Large intestine (tissue), 3 donors: ENCODE measurements around the gene REXO1. TPM values are rescaled to one million over a fixed set of nuclear protein-coding genes. Genes with fewer than 3 reads are reported as not detected.
A peak's percentile ranks its signal among the peaks of the same experiment; 100 is the strongest.

Source experiments
- DNase-seq, 2 donors: peaks; one replicate each; pipeline versions ENCODE4 v3.0.0 to v3.0.0-alpha.2; 2013
- H3K27ac ChIP-seq: one replicate; pipeline ENCODE4 v1.5.1; 2013; ENCODE audit warnings: low read length
- H3K27me3 ChIP-seq: 2 replicates; pipeline ENCODE4 v1.6.1; 2013; ENCODE audit warnings: low read length; ENCODE audit not compliant: control insufficient read depth, insufficient read depth
- H3K36me3 ChIP-seq: 2 replicates; pipeline ENCODE4 v1.6.1; 2013; ENCODE audit warnings: low read length; ENCODE audit not compliant: control insufficient read depth, insufficient read depth
- H3K4me1 ChIP-seq: one replicate; pipeline ENCODE4 v1.6.1; 2013; ENCODE audit warnings: low read length; ENCODE audit not compliant: control insufficient read depth, insufficient read depth
- H3K4me3 ChIP-seq: one replicate; pipeline ENCODE4 v1.5.1; 2013; ENCODE audit warnings: low read length
- H3K9me3 ChIP-seq: one replicate; pipeline ENCODE4 v1.6.1; 2013; ENCODE audit warnings: mild to moderate bottlenecking, low read depth, low read length, moderate library complexity; ENCODE audit not compliant: control insufficient read depth
- WGBS: methylation state at CpG from one replicate; pipeline ENCODE4 v1.1.5; 2013; ENCODE audit warnings: low lambda C conversion rate; ENCODE audit not compliant: insufficient coverage; 5-methylcytosine and 5-hydroxymethylcytosine counted together
- polyA plus RNA-seq: library from polyadenylated mRNA; unstranded; fragments of 120-200 nt; gene quantifications from one replicate; pipeline ENCODE4 v1.2.1, GENCODE V29; 2013

Gene REXO1
- polyA plus RNA-seq, 1 donor: 23.8 TPM

GRCh38 chr19:1827566-1828278 lies 20.6 kb downstream of the REXO1 start:
- Histone ChIP-seq H3K9me3 (peaks cover 5% of the 10 kb centered on the region), H3K27ac (no peak overlapping the region), H3K4me3 (no peak overlapping the region), H3K36me3 (peaks cover 51% of the 10 kb centered on the region), H3K4me1 (peaks cover 13% of the 10 kb centered on the region), H3K27me3 (no peaks in the 10 kb centered on the region)
- no CpG with 5 or more reads among the region's 41 CpGs for WGBS
- no peak for DNase-seq

GRCh38 chr19:1826557-1827521 lies 21.4 kb downstream of the REXO1 start:
- Histone ChIP-seq H3K4me1 (peaks cover 13% of the 10 kb centered on the region), H3K9me3 (peaks cover 5% of the 10 kb centered on the region), H3K4me3 (peak overlapping the region; percentile 51), H3K27ac (peak overlapping the region; percentile 73), H3K36me3 (peaks cover 55% of the 10 kb centered on the region), H3K27me3 (no peaks in the 10 kb centered on the region)
- DNase-seq: peak; percentile 68 to 85
- WGBS: no CpG with 5 or more reads among the region's 63 CpGs

- Histone ChIP-seq H3K9me3 (peaks cover 5% of the 10 kb centered on the region), H3K4me1 (peaks cover 13% of the 10 kb centered on the region), H3K36me3 (peaks cover 59% of the 10 kb centered on the region), H3K27ac (peak overlapping the region; percentile 73), H3K27me3 (no peaks in the 10 kb centered on the region), H3K4me3 (peak overlapping the region; percentile 51)
- peak; percentile 68 to 73 for DNase-seq
- 0% methylated on average over 3 of the region's 15 CpGs for WGBS
Measured at GRCh38 chr19:1825909-1826556, 22.2 kb downstream of the REXO1 start.

GRCh38 chr19:1824252-1824622 lies 24.0 kb downstream of the REXO1 start:
- H3K4me1 ChIP-seq: peaks cover 13% of the 10 kb centered on the region
- peaks cover 5% of the 10 kb centered on the region for H3K9me3 ChIP-seq
- H3K27ac ChIP-seq: no peak overlapping the region
- H3K36me3 ChIP-seq: peaks cover 64% of the 10 kb centered on the region
- no peaks in the 10 kb centered on the region for H3K27me3 ChIP-seq
- H3K4me3 ChIP-seq: no peak overlapping the region
- no CpG with 5 or more reads among the region's 14 CpGs for WGBS
- DNase-seq: no peak

GRCh38 chr19:1823539-1824251 lies 24.6 kb downstream of the REXO1 start:
- no CpG with 5 or more reads among the region's 36 CpGs for WGBS
- no peak overlapping the region for H3K27ac ChIP-seq
- no peak for DNase-seq
- H3K4me1 ChIP-seq: peaks cover 13% of the 10 kb centered on the region
- H3K9me3 ChIP-seq: peaks cover 5% of the 10 kb centered on the region
- H3K4me3 ChIP-seq: no peak overlapping the region
- no peaks in the 10 kb centered on the region for H3K27me3 ChIP-seq
- H3K36me3 ChIP-seq: peaks cover 67% of the 10 kb centered on the region

- WGBS: no CpG with 5 or more reads among the region's 8 CpGs
- H3K4me3 ChIP-seq: no peak overlapping the region
- H3K27ac ChIP-seq: no peak overlapping the region
- peaks cover 5% of the 10 kb centered on the region for H3K9me3 ChIP-seq
- no peaks in the 10 kb centered on the region for H3K27me3 ChIP-seq
- DNase-seq: no peak
- peaks cover 70% of the 10 kb centered on the region for H3K36me3 ChIP-seq
- peaks cover 13% of the 10 kb centered on the region for H3K4me1 ChIP-seq
Measured at GRCh38 chr19:1823020-1823419, 25.3 kb downstream of the REXO1 start.

- no peak for DNase-seq
- WGBS: no CpG with 5 or more reads among the region's 19 CpGs
- peaks cover 71% of the 10 kb centered on the region for H3K36me3 ChIP-seq
Measured at GRCh38 chr19:1822210-1822609, 26.1 kb downstream of the REXO1 start.

GRCh38 chr19:1819341-1820255 lies 28.7 kb downstream of the REXO1 start:
- Histone ChIP-seq H3K36me3 (peaks cover 85% of the 10 kb centered on the region), H3K4me3 (no peak overlapping the region), H3K4me1 (no peaks in the 10 kb centered on the region), H3K27ac (no peak overlapping the region), H3K27me3 (no peaks in the 10 kb centered on the region), H3K9me3 (peaks cover 3% of the 10 kb centered on the region)
- no CpG with 5 or more reads among the region's 43 CpGs for WGBS
- no peak for DNase-seq

More at GRCh38 chr19:1822210-1822609, 26.1 kb downstream of the REXO1 start:
- Histone ChIP-seq H3K27me3 (no peaks in the 10 kb centered on the region), H3K27ac (no peak overlapping the region), H3K4me1 (peaks cover 13% of the 10 kb centered on the region), H3K4me3 (no peak overlapping the region), H3K9me3 (peaks cover 5% of the 10 kb centered on the region)

GRCh38 chr19:1818549-1819195 lies 29.6 kb downstream of the REXO1 start:
- Histone ChIP-seq H3K4me3 (no peak overlapping the region), H3K27ac (no peak overlapping the region), H3K4me1 (no peaks in the 10 kb centered on the region), H3K9me3 (no peaks in the 10 kb centered on the region), H3K36me3 (peaks cover 76% of the 10 kb centered on the region), H3K27me3 (no peaks in the 10 kb centered on the region)
- WGBS: no CpG with 5 or more reads among the region's 33 CpGs
- no peak for DNase-seq
